H1 (cell line): Measurements from ENCODE around the gene NRP2. TPM values are rescaled to one million over a fixed set of nuclear protein-coding genes. Genes with fewer than 3 reads are reported as not detected.

ENCODE experiments used
- CHD7 ChIP-seq: fragments of 300-600 bp; sonication (generic); IDR thresholded peaks from 2 replicates; pipeline ENCODE4 v1.7.1; 2012; ENCODE audit warnings: low read length, moderate library complexity, mild to moderate bottlenecking, inconsistent platforms; ENCODE audit not compliant: insufficient replicate concordance
- polyA plus RNA-seq, 7 experiments: library from polyadenylated mRNA; depleted of rRNA in 3 of 7; stranded (reverse) in 5 of 7; unstranded in 2 of 7; fragments of >200 nt in 5 of 7; fragments of 200-250 nt in 2 of 7; gene quantifications; 1 replicate in 5 of 7; 2 replicates in 1 of 7; 4 replicates in 1 of 7; pipeline versions ENCODE4 v1.2.1 to v1.2.3, GENCODE V29; 2011 to 2013; ENCODE audit warnings: missing spikeins in 2 of 7, mixed read lengths in 2 of 7
- total RNA-seq: library from RNA; stranded (reverse); fragmentation: NEBNext Ultra II Directional; extraction: Animal tissue kit (Norgen Biotek cat#: 25700); gene quantifications from 2 replicates; pipeline ENCODE4 v1.2.1, GENCODE V29; 2021

The NRP2 gene
- total and polyA plus RNA-seq, 2 of the 8 experiments (the other 6 are each of a cell fraction or from before 2014, with no cell fraction given), result 32.0 to 37.8 TPM

DNA sequence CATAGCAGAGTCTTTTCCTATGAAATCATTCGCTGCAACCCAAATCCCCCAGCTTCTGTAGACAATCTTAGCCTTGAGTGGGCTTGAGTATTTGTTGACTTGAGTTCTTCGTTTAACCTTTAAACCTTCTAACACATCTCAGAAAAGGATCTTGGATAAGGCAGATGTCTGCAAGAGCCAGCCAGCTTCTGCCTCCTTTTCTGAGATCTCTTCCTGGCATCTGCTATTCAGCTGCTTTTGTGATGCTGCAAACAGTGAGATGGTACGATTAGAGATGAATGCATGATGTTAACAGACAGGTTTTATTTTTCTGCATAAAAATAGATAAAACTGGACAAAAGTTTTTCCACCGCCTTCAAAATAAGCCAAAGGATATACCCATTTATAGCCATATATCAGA lies 37.5 kb downstream of the NRP2 start (continued):
- TF ChIP-seq CHD7, result no peak
